MM.1S (cell line): ENCODE measurements around the gene CAND2.
A peak's percentile ranks its signal among the peaks of the same experiment; 100 is the strongest.
"Not testable (repeated sequence)": the region's sequence is repeated elsewhere in the genome, so short reads cannot be mapped to it uniquely, and the experiment has no call there.

Experiments
- DNase-seq: peaks from one replicate; pipeline ENCODE4 v3.0.0-alpha.2; 2015
- H2AFZ ChIP-seq: fragments of 300-600 bp; sonication (generic); 2 replicates; pipeline ENCODE4 v1.6.0; 2016; ENCODE audit warnings: antibody characterized with exemption, low read length
- H3F3A ChIP-seq: fragments of 300-600 bp; sonication (generic); 2 replicates; pipeline ENCODE4 v1.6.1; 2016; ENCODE audit warnings: mild to moderate bottlenecking, antibody characterized with exemption, low read length, moderate library complexity, mixed read lengths; ENCODE audit not compliant: insufficient read depth
- H3K27ac ChIP-seq: fragments of 300-600 bp; sonication (generic); 2 replicates; pipeline ENCODE4 v1.5.1; 2016; ENCODE audit warnings: mild to moderate bottlenecking, low read length
- H3K27me3 ChIP-seq: fragments of 300-600 bp; sonication (generic); replicated peaks from 2 replicates; pipeline ENCODE4 v1.6.0; 2016; ENCODE audit warnings: low read length; ENCODE audit not compliant: insufficient read depth
- H3K36me3 ChIP-seq: fragments of 300-600 bp; sonication (generic); replicated peaks from 2 replicates; pipeline ENCODE4 v1.6.1; 2016; ENCODE audit warnings: mild to moderate bottlenecking, low read length, mixed read lengths; ENCODE audit not compliant: insufficient read depth
- H3K4me1 ChIP-seq: fragments of 300-600 bp; sonication (generic); 2 replicates; pipeline ENCODE4 v1.6.1; 2016; ENCODE audit warnings: low read length, mixed read lengths
- H3K4me2 ChIP-seq: fragments of 300-600 bp; sonication (generic); 2 replicates; pipeline ENCODE4 v1.6.0; 2016; ENCODE audit warnings: low read depth, low read length
- H3K4me3 ChIP-seq: fragments of 300-600 bp; sonication (generic); 2 replicates; pipeline ENCODE4 v1.5.1; 2016; ENCODE audit warnings: low read length, mixed read lengths
- H3K79me2 ChIP-seq: fragments of 300-600 bp; sonication (generic); 2 replicates; pipeline ENCODE4 v1.6.1; 2016; ENCODE audit warnings: mixed run types, low read length, mixed read lengths
- H3K9ac ChIP-seq: fragments of 300-600 bp; sonication (generic); 2 replicates; pipeline ENCODE4 v1.6.1; 2016; ENCODE audit warnings: low read length, mixed read lengths
- H3K9me2 ChIP-seq: fragments of 300-600 bp; sonication (generic); replicated peaks from 2 replicates; pipeline ENCODE4 v1.6.1; 2016; ENCODE audit warnings: mild to moderate bottlenecking, low read length, mixed read lengths; ENCODE audit not compliant: insufficient read depth
- H3K9me3 ChIP-seq: fragments of 300-600 bp; sonication (generic); replicated peaks from 2 replicates; pipeline ENCODE4 v1.6.1; 2016; ENCODE audit warnings: mild to moderate bottlenecking, low read length, mixed read lengths; ENCODE audit not compliant: insufficient read depth
- H4K20me1 ChIP-seq: fragments of 300-600 bp; sonication (generic); 2 replicates; pipeline ENCODE4 v1.6.1; 2016; ENCODE audit warnings: mild to moderate bottlenecking, low read length, moderate library complexity, mixed read lengths; ENCODE audit not compliant: insufficient read depth
- CTCF ChIP-seq: fragments of 300-600 bp; sonication (generic); IDR thresholded peaks from 2 replicates; pipeline ENCODE4 v1.5.1; 2016; ENCODE audit warnings: antibody characterized with exemption, low read length, mixed read lengths
- EZH2 ChIP-seq: fragments of 300-600 bp; sonication (generic); optimal IDR thresholded peaks from 2 replicates; pipeline ENCODE3; 2017; ENCODE audit warnings: low read depth, mild to moderate bottlenecking, antibody characterized with exemption, low read length, mixed read lengths
- EZH2phosphoT487 ChIP-seq: fragments of 300-600 bp; sonication (generic); IDR thresholded peaks from 2 replicates; pipeline ENCODE4 v1.6.1; 2018; ENCODE audit warnings: antibody characterized with exemption, low read length

The CAND2 gene

GRCh38 chr3:12782172-12782815 is 14.2 kb upstream of the CAND2 start:
- Histone ChIP-seq H3K4me3 (no peak overlapping the region), H3K9me2 (no peaks in the 10 kb centered on the region), H3K4me1 (no peaks in the 10 kb centered on the region), H3K79me2 (no peaks in the 10 kb centered on the region), H2AFZ (no peak overlapping the region), H3K36me3 (no peaks in the 10 kb centered on the region), H3K9me3 (no peaks in the 10 kb centered on the region), H3K9ac (no peak overlapping the region), H3K27me3 (no peaks in the 10 kb centered on the region; the same call in 1 of the 2 replicates), H3K4me2 (no peak overlapping the region), H4K20me1 (no peaks in the 10 kb centered on the region), H3K27ac (no peak overlapping the region), H3F3A (no peaks in the 10 kb centered on the region)
- TF ChIP-seq EZH2 (no peak), EZH2phosphoT487 (no peak), CTCF (no peak)
- no peak for DNase-seq

- Histone ChIP-seq H3K79me2 (no peaks in the 10 kb centered on the region), H3K4me2 (no peak overlapping the region), H3K27ac (no peak overlapping the region), H3F3A (no peaks in the 10 kb centered on the region), H3K9me2 (no peaks in the 10 kb centered on the region), H3K9ac (no peak overlapping the region), H3K9me3 (no peaks in the 10 kb centered on the region), H3K4me1 (no peaks in the 10 kb centered on the region), H3K27me3 (no peaks in the 10 kb centered on the region; the same call in 1 of the 2 replicates), H3K4me3 (no peak overlapping the region), H3K36me3 (no peaks in the 10 kb centered on the region), H2AFZ (no peak overlapping the region), H4K20me1 (no peaks in the 10 kb centered on the region)
- TF ChIP-seq EZH2phosphoT487 (no peak), CTCF (no peak), EZH2 (no peak)
- DNase-seq, result no peak
Measured at GRCh38 chr3:12785096-12785495, 11.4 kb upstream of the CAND2 start.

GRCh38 chr3:12787346-12787745 is 9.1 kb upstream of the CAND2 start:
- H3K9me2 ChIP-seq, H3K36me3 ChIP-seq, DNase-seq, H3K9me3 ChIP-seq, H2AFZ ChIP-seq, H3K4me1 ChIP-seq, H3F3A ChIP-seq, H3K9ac ChIP-seq, H3K4me3 ChIP-seq, H3K27ac ChIP-seq, H3K79me2 ChIP-seq, H4K20me1 ChIP-seq, H3K4me2 ChIP-seq, H3K27me3 ChIP-seq: not testable (repeated sequence)
- peak; percentile 30 for TF ChIP-seq CTCF

GRCh38 chr3:12787967-12788690 is 8.4 kb upstream of the CAND2 start:
- not testable (repeated sequence) for H3K9me2 ChIP-seq, H3K9ac ChIP-seq, H2AFZ ChIP-seq, H3K36me3 ChIP-seq, H3K4me2 ChIP-seq, H3K27ac ChIP-seq, H3K9me3 ChIP-seq, H4K20me1 ChIP-seq, DNase-seq, H3K4me1 ChIP-seq, H3F3A ChIP-seq, H3K27me3 ChIP-seq, H3K79me2 ChIP-seq, H3K4me3 ChIP-seq
